Suprapubic skin (tissue), 4 donors: ENCODE results near the gene ZBTB48.

Source experiments
- EP300 ChIP-seq: sonication (generic); formaldehyde crosslinking; IDR thresholded peaks from one replicate; pipeline ENCODE4 v1.6.1; 2017; ENCODE audit warnings: antibody characterized with exemption
- POLR2A ChIP-seq, 2 donors: fragments of 450-650 bp; IDR thresholded peaks; one replicate each; pipeline ENCODE4 v1.6.1; 2017; ENCODE audit warnings: antibody characterized with exemption in 2 of 2, mild to moderate bottlenecking in 2 of 2, moderate library complexity in 2 of 2
- POLR2AphosphoS5 ChIP-seq, 3 donors: sonication (generic); formaldehyde crosslinking; IDR thresholded peaks; one replicate each; pipeline ENCODE4 v1.6.1; 2017; ENCODE audit warnings: antibody characterized with exemption in 3 of 3
- TF ChIP-seq, protein P1 (sequence below), 2 donors: fragments of 200-600 bp in 1 of 2; fragments of 450-650 bp in 1 of 2; sonication (generic) in 1 of 2; IDR thresholded peaks; one replicate each; pipeline ENCODE4 v1.5.1; 2016 to 2019; ENCODE audit warnings: antibody characterized with exemption in 2 of 2, mild to moderate bottlenecking in 1 of 2, moderate library complexity in 1 of 2

- TF ChIP-seq, protein P1, sequence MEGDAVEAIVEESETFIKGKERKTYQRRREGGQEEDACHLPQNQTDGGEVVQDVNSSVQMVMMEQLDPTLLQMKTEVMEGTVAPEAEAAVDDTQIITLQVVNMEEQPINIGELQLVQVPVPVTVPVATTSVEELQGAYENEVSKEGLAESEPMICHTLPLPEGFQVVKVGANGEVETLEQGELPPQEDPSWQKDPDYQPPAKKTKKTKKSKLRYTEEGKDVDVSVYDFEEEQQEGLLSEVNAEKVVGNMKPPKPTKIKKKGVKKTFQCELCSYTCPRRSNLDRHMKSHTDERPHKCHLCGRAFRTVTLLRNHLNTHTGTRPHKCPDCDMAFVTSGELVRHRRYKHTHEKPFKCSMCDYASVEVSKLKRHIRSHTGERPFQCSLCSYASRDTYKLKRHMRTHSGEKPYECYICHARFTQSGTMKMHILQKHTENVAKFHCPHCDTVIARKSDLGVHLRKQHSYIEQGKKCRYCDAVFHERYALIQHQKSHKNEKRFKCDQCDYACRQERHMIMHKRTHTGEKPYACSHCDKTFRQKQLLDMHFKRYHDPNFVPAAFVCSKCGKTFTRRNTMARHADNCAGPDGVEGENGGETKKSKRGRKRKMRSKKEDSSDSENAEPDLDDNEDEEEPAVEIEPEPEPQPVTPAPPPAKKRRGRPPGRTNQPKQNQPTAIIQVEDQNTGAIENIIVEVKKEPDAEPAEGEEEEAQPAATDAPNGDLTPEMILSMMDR (IDR thresholded peaks at IDR 0.05) = no peak
- TF ChIP-seq POLR2A (IDR thresholded peaks at IDR 0.05) = peak; percentile 65 to 92
- no peak for TF ChIP-seq EP300
- TF ChIP-seq POLR2AphosphoS5 (IDR thresholded peaks at IDR 0.05) = peak; percentile 87 to 94 (median 93)
Observed at GRCh38 chr1:6579374-6580118, at the start of gene ZBTB48.
